ENCODE measurements around the gene PCDH9.

The PCDH9 gene

DNA sequence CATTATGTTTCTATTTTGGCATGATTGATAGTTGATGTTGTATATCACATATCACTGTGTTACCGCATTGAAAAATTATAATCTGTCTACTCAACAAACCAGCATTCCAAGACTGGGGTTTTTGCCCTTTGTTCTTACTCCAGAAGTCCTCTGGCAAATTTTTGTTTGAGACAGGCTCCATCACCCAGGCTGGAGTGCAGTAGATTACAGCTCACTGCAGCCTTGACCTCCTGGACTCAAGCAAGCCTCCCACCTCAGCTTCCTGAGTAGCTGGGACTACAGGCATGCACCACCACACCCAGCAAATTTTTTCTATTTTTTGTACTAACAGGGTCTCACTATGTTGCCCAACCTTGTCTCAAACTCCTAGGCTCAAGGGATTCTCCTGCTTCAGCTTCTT is 741.0 kb downstream of the PCDH9 start:
- H3K27ac ChIP-seq, result no peak overlapping the region
- no peak overlapping the region for H3K4me3 ChIP-seq

DNA sequence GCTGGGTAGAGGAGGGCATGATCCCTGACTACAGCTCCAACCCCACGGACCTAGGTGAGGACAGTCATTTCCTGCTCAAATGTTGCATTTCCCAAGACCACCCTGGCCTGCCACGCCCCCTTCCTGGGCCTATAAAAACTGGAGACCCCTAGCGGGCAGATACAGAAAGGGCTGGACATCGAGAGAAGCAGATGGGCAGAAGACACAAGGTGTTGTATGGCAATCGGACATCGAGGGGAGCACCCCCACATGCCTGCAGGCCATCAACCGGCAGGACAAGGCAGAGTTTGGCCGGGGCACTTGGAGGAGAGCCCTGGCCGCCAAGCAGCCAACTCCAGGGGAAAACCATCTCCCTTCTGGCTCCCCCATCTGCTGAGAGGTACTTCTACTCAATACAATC is 746.4 kb downstream of the PCDH9 start:
- Histone ChIP-seq H3K4me3 (no peak overlapping the region), H3K27ac (no peak overlapping the region)

DNA sequence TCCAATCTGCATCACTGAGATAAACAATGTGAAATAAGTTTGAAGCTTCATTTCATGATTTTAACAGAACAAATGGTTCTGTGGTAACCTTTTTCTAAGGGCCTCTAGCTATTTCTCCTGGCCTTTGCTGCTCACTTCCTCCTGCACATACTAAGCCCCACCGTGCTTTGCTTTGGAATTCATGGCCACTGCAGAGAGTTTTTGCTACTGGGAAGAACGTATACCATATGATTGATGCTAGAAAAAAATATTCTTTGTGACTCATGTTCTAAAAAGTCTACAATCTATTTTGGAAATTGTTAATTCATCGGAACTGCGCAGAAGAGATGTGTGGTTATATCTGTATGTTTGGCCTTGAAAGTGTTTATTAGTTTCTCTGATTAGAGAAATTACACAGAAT is 747.3 kb downstream of the PCDH9 start:
- H3K4me3 ChIP-seq, result no peak overlapping the region
- H3K27ac ChIP-seq, result no peak overlapping the region

DNA sequence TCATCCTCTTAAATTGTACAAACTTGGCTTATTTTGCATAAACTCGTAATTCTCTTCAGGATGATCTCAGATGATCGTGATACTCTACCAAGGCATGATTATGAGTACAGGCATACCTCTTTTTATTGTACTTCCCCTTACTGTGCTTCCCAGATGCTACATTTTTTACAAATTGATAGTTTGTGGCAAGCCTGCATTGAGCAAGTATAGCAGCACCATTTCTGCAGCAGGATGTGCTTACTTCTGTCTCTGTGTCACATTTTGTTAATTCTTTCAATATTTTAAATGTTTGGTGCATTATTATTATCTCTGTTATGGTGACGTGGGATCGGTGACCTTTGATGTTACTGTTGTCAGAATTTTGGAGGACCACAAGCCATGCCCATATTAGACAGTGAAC is 752.3 kb downstream of the PCDH9 start:
- Histone ChIP-seq H3K27ac (no peak overlapping the region), H3K4me3 (no peak overlapping the region)

DNA sequence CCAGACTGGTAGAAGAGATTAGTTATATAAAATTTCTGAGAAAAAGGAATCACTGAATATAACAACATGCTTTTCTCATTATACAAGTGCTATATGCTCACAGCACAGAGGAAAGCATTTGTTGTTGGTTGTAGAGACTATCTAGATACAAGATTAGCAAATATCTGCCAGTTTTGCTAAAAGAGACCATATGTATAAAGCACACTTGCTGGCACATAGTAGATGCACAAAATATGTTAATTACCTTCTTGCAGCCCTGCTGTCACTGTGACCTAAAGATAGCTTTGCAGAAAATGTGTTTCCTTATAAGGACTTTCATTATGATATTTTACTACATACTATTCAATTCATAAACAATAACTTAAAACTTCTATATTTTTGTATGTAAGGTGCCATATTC is 755.1 kb downstream of the PCDH9 start:
- H3K4me3 ChIP-seq, result no peak overlapping the region
- H3K27ac ChIP-seq, result no peak overlapping the region

DNA sequence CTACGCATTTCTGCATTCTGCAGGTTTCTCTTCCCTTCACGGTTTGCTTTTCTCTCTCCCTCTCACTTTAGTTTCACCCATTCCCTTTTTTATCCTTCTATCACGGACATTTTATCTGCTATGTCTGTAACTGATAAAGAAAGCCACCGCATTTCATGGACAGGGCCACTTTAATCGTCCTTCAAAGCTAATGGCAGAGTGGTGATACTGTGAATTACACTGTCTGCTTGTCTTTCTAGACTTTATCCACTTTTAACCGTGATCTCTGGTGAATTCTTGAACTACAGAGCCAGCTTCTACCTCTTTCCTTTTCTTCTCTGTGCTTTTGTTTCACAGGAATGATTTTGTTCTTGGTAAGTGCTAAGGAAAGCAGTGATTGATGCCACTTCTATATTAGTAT is 760.4 kb downstream of the PCDH9 start:
- Histone ChIP-seq H3K4me3 (no peak overlapping the region), H3K27ac (no peak overlapping the region)

DNA sequence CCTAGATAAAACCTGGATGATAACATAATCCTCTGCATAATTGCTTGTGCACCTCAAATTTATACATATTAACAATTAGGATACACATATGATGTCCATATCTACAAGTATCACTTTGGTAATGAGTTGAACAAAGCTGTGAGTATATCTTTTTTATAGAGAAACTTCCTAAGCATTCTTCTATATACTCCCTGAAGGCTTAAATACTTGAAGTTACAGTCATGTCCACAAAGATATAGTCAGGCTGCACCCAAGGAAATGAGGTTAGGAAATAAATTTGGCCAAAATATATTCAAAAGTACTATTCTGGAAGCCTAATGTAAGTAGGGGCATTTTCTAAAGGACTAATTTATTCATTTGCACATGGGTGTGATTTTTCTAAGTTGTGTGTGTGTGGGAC is 761.5 kb downstream of the PCDH9 start:
- Histone ChIP-seq H3K27ac (no peak overlapping the region), H3K4me3 (no peak overlapping the region)

DNA sequence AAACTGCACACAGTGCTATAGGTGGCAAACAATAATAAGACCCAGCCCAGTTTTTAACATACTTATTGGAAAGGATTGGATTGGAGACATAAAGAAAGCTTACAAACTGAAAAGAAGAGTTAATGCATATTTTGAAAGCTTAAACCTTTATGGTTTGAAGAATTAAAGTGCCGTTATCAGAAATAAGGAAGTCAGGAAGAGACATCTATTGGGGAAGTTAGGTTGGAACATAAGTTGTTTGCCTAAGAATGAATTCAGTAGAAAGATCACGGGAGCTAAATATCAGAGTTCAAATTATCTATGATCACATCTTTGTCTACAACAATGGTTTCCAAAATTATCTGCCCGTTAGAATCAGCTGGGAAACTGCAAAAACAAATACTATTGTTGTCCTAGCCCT is 767.9 kb downstream of the PCDH9 start:
- H3K27ac ChIP-seq, result no peak overlapping the region

DNA sequence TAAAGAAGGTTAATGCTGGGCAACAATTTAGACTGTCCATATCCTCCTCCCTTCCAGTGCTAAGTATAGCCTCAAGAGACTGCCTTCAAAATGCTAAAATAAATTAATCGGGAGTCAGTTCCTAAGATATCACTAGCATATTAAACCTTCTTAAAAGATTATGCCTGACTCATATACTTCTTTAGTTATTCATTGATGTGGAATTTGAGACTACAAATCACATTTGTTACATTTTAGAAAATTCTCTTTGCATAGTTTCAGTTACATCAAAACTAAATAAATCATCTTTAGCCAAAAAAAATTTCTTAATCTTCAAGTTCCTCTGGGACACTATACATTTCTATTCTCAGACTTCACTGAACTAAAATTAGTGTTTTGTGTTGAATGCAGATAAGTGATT is 769.1 kb downstream of the PCDH9 start:
- no peak overlapping the region for H3K27ac ChIP-seq
- no peak overlapping the region for H3K4me3 ChIP-seq

More for the DNA sequence above, 767.9 kb downstream of the PCDH9 start:
- no peak overlapping the region for H3K4me3 ChIP-seq

DNA sequence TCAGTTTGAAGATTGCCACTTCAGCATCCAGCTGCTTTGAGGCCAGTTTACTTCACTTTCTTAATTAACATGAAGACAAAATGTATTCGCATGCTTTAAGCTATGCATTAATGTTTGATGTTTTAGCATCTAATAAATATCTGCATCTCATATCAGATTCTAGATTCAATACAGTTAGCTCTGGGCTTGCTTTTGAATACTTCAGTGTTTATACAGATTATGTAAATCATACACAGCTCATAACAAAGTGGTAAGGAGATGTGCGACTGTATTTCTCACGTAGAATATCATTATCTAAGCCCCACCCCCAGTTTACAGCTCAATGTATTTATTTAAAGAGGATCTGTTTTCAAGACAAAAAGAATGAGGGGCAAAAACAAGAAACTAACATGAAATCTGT is 770.5 kb downstream of the PCDH9 start:
- Histone ChIP-seq H3K27ac (no peak overlapping the region), H3K4me3 (no peak overlapping the region)

DNA sequence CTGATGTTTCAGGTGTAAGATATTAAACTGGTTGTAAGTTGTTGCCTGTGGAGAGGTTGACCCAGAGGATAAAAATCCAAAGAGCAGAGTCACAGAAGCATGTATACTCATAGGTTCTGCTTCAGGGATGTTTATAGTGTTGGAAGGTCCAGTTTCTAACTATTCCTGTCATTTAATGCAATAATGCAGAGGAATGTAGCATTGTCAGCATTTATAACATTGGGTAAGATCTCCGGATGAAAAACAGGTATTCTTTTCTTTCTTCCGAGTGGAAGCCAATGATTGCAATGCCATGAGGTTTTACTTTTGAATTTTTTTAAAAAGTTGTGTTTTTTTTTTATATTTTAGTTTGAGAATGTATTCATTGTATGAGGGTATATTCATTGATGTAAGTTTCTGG is 771.0 kb downstream of the PCDH9 start:
- Histone ChIP-seq H3K27ac (no peak overlapping the region), H3K4me3 (no peak overlapping the region)

DNA sequence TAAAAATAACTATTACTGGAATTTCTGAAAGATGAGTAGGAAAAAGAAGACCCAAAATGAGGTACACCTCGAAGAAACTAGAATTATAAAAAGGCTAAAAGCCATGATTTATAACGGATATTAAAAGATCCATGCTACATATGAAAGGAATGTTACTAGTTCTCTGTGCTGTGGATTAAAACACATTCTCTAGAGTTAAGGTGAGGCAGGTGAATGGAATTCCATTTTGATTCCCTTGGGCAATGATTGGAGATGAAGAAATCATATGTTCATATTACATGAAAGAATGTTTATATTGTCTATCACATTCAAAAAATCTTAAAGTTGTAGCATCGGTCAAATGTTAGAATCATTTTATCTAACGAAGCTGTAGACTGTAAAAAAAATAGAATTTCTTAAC is 783.7 kb downstream of the PCDH9 start:
- H3K27ac ChIP-seq, result no peak overlapping the region
- H3K4me3 ChIP-seq, result no peak overlapping the region

DNA sequence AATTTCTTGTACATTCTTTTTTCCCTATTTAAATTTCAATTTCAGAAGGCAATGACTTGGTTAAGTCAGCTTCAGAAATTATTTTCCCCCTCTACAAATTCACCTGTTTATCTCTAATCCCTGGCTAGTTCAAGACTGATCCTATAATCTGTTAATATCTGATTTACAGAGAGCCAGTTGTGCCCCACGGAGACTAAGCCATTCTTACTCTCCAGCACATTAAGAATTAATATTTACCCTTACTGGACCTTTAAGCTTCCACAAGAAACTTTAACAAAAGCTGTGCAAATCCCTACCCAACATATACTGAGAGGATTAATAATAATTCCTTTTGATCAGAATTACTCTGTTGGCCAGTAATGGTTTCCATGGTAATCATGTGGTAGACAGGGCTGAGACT is 786.2 kb downstream of the PCDH9 start:
- no peak overlapping the region for H3K27ac ChIP-seq

DNA sequence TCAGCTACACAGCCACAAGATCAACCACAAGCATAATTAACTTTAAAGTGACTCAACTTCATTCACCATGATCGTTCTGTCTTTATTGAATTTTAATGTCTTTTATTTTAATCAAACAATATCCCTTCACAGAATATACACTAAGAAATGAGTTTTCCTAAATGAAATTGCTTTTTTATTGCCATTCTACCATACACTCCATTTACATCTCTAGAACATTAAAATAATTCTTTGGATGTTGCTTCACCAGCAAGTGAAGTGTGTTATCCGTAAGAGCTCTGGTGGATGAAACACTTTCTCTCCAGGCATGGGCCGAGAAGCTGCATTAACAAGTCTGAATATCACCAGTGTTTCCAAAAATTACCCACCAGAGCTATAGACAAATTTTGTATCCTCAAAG is 789.2 kb downstream of the PCDH9 start:
- H3K4me3 ChIP-seq, result no peak overlapping the region

More for the DNA sequence above, 786.2 kb downstream of the PCDH9 start:
- no peak overlapping the region for H3K4me3 ChIP-seq

DNA sequence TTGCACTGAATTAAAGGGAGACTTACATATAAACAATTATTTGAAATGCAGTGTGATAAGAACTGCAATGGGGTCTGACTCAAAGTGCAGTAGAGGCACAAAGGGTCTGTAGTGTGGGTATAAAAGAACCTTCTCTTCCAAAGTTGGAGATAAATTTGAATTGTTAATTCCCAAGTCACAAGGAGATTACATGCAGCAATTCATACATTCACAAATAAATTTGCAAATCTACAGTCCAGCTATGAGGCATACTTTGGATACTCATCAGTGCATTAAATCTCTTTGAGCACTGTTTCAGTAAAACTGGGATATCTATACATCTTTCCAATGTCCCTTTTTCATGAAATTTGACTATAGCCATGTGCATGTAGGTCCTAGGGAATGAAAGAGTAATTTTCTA is 799.4 kb downstream of the PCDH9 start:
- Histone ChIP-seq H3K4me3 (no peak overlapping the region), H3K27ac (no peak overlapping the region)

More for the DNA sequence above, 789.2 kb downstream of the PCDH9 start:
- no peak overlapping the region for H3K27ac ChIP-seq

DNA sequence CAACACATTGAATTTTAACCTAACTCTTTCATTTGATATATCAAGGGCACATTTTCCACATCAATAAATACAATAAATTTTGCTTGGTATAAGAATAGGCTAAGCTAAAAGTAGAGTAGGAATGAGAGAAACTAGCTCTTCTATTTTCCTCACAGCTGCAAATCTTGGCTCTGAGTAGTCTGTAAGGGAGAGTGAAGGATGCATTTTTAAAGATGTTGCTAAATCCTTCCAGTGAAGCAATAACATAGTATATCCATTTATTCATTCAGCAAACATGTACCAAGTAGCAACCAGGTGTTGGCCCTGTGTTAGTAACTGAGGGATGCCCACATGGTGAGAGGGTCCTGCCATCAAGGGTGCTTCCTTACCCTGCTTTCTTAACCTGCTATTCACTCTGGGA is 799.9 kb downstream of the PCDH9 start:
- H3K27ac ChIP-seq, result no peak overlapping the region
- no peak overlapping the region for H3K4me3 ChIP-seq

DNA sequence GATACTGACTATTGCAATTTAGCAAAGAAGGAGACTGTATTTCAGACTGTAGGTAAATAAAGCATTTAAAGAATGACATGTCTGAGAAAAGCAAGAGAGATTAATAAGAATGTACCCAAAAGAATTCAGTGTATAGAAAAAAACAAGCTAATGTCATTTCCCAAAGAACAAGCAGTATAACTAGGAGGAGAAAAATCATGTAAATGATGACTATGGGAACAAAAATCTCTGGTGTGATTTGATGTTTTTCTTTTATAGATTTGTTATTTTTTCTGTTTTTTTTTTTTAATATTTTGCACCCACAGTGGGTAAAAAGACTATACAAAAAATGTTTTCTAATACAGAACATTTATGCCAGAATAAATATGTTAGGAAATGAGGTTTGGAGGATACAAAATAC is 801.0 kb downstream of the PCDH9 start:
- Histone ChIP-seq H3K4me3 (no peak overlapping the region), H3K27ac (no peak overlapping the region)

DNA sequence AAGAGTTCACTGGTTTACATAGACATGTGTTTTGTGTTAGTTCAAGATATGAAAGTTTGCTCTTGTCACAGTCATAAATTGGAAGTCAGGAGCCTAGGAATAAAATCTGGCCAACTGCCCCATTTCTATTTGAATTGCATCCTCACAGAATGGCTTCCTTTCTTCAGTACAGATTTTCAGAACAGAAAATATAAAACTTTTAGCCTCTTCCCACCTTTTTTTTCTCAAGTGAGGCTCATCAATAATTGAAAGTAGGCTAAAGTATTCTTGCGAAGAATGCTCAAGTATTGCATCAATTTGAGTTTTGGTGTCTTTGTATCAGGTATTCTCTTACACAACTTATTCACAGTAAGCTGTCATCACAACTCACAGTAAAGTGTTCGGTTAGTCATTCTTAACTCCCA is 802.7 kb downstream of the PCDH9 start:
- Histone ChIP-seq H3K4me3 (no peak overlapping the region), H3K27ac (no peak overlapping the region)

DNA sequence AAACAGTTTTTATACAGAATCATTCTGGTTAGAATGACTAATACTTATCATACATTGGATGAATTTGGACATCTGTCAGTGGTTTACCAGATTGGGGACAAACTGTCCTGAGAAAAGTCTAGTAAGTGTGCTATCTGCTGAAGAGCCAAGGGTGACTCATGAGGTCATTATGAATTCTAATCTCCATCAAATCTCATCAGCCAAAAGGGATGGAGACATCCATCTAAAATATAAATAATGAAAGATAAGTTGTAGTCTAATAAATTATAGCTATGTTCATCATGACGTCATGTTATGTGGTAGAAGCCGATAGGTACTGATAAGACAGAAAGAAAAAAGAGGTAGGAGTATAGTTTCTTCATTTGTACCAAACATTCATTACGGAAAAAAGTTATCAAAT is 804.4 kb downstream of the PCDH9 start:
- H3K4me3 ChIP-seq, result no peak overlapping the region
- H3K27ac ChIP-seq, result no peak overlapping the region

DNA sequence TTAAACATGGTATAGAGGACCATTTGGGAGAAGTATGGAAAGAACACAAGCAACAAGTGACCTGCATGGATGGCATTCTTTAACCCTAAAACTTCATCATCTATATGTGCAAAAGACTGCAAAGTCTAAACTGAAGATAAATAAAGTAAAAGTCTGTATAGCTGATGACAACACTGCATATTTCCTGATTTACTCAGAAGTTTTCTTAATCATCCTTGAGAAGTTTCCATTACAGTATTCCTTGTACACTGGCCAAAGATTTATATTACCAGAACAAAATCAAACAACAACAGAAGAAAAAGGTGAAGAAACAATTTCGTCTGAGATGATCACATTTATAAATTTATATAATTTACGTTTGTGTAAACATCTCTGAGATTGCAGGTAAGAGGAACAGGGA is 805.7 kb downstream of the PCDH9 start:
- no peak overlapping the region for H3K4me3 ChIP-seq
- no peak overlapping the region for H3K27ac ChIP-seq

DNA sequence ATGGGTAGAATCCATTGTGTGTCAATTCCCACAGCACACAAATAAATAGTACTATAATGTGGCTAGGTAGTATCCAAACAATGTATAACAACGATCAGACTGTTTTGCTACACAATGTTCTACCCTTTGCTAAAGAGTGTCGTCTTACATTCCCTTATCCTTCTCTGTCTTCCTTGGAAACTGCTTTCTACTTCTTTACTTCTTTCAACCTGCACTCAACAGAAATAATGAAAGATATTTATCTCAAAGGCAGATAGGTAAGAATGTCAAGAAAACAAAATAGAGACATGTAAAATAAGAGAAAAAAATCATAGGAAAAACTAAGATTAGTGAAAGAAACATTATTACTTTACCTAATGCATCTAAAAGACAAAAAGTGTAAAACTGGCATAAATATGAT is 814.7 kb downstream of the PCDH9 start:
- Histone ChIP-seq H3K27ac (no peak overlapping the region), H3K4me3 (no peak overlapping the region)

DNA sequence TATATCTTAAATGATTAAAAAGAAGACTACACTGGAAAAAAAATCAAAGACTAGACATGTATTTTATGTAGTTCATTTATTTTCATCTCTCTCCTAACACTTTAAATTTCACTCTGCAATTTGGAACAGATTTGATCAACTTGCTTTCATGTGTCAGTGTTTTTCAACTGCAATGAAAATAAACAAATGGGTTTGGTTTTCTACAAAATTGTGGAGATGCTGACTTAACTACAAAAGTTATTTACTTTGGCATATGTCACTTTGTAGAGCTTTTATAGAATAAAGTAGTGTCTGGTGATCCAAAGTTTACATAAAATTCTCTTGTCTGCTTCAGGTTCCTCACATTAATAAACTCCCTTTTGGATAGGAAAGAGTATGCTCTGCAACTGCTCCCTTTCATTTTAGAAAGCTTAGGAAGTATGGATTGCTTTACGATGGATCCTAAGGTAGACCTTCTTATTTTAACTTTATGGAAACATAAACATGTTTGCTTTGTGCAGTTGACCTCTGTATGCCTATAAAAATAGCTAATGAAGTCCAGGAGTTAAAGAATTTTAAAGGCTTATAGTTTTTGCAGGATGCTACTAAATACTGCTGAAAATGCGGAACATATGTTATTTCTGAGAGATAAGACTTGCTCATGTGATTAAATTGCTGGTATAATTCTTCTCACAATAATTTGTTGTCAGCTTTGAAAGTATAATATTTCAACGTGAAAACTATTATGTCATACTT is 815.9 kb downstream of the PCDH9 start:
- H3K4me3 ChIP-seq, result no peak overlapping the region
- no peak overlapping the region for H3K27ac ChIP-seq

Measured in skin epidermis (tissue), 12 donors.